NCI-H774 (cell line): ENCODE measurements around the gene TXLNG.
"Not testable (repeated sequence)": the region's sequence is repeated elsewhere in the genome, so short reads cannot be mapped to it uniquely, and the experiment has no call there.

Source experiments
- DNase-seq: peaks from one replicate; lab custom pipeline; 2025; lab: John Stamatoyannopoulos, UW

TXLNG gene

DNA sequence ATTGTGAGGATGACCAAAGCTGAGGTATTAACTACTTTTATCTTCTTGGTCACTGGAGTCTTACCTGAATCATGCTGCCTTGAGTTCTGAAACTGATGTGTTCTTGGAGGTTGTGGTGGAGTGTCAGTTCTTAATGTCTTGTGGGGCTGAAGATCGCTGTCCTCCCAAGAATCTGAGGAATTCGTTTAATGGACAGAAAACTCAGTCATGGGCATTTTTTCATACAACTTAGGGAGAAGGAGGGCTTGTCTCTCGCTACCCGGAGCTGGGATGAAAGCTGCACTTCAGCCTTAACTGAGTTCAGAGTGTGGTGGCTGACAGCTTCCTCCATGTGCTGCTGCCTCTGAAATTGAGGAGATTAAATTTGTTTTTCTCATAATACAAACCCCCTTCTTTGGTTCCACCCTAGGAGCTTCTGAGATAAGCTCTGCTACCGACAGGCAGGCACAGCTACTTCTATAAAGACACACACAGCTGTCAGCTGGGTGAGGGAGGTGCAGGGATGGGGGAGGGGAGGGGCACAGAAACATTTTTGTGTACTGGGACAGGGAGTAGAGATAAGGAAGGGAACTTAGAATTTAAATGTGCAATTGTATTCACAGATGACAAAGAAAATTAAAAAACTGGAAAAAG, 53.1 kb downstream of the TXLNG start:
- no peak for DNase-seq

DNA sequence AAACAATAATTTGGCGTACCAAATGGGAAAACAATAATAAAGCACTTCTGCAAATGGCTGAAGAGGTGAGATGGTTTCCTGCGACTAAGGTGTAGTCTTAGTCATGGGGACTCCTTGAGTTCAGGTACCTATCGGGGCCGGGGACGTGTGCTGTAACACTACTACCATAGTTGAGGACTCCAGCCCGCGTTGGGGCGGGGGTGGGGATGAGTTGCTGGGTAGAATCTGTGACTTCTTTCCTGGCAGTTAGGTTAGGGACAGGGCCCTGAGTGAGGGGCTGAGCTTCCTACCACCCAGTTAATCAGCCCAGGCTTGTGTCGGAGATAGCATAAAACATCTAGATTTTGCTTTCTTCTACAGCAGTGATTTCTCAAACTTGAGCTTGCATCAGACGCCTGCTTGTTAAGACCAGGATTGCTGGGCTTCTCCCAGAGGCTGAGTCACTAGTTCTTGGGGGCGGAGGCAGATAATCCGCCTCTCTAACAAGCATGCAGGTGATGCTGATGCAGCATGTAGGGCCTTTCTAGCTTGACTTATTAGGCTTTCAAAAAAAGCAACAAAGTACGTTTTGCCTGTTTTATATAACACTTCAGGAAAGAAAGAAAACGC, 53.7 kb downstream of the TXLNG start:
- no peak for DNase-seq

DNA sequence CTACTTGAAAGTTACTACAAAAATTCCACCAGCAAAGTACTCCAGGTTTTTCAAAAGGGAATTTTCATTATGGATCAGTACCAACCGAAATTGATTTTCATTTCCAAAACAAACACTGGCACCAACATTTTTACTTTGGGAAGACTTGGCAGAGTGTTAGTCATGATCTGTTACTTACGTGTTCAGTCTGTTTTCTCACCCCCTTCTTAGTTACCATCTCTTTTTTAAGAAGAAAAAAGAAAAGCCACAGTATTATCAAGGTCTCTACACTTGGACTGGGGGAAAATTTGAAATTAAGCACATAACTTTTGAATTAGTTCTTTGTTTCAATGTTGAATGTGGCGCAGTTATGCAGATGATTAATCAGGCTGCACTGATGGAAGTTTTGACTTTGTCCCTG, 56.4 kb downstream of the TXLNG start:
- DNase-seq = no peak

DNA sequence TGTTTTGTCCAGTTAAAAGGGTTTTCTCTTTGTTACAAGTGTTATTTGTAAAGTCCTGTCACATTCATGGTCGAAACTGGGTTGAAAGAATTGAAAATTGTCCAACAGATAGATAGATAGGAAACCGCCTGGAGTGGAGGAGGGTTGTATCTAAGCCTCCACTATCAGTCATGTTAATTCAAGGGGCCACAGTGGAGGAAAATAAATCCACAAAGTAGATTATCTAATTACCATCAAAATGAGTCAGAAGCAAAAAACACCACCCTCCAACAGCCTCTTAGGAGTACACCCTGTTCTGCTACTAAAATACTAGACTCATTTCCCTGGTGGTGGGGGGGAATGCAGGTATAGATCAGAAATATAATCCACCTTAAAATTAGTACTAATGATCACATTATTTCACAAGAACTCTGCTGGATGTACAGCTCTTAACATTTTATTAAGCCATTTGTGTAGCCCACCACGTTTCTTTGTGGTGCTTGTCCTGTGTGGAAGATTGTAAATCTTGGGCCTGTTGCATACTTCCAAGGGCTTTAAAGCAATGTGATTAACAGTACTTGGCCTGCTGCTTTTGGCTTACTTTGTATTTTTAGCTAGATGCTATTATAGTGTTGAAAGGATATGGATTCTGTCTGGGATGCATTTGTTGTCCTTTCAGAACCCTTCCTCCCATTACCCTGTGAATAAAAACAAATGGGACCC, 57.1 kb downstream of the TXLNG start:
- DNase-seq = no peak

DNA sequence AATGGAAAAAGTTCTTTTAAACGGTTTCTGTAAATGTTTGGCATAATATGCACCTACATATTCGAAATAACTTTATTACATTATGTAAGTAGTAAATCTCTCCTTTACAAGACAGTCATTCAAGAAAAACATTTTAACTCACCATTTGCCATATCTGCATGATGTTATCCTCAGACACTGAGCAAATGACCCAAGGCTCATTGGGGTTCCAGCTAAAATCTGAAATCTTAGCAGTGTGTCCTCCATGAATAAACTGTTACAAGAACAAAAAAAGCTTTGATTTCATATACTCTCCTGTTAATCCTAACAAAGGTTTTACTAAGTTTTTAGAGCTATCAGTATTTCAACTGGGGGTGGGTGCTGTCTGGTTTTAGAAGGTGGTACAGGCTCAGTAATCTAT, 59.4 kb downstream of the TXLNG start:
- DNase-seq = no peak

DNA sequence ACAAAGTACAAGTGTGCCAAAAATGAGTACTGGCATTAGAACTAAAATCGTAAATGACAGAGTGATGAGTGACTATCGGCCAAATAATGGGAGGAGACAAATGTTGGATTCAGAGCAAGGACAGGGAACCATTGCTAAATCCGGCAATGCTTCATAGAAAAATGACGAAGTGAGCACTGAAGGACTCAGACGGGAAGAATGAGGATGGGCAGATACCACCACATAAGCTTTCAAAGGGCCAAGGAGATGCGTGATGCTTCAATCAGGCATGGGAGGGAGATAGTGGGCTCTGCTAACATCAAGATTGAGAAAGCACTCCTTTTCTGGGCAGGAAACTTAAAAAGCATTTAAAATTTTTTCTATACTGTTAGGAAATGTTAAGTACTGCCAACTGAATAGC, 62.3 kb downstream of the TXLNG start:
- no peak for DNase-seq

DNA sequence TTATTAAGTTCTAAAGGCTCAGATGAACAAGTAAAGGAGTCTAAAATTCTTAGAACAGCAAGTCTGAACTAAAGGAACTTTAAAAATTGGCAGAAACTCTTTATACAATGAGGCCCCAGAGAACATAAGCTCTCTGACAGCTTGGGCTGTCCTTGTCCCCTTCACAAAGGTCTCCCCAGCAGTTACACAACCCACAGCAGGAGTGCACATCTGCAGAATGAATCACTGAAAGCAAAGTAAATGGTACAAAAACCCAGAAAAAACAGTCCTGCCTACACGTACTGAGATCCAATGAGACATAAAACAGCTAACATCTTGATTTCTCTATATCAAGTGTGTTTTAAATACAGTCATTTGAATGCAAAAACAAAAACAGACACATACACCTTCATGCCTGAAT, 65.2 kb downstream of the TXLNG start:
- DNase-seq = no peak

DNA sequence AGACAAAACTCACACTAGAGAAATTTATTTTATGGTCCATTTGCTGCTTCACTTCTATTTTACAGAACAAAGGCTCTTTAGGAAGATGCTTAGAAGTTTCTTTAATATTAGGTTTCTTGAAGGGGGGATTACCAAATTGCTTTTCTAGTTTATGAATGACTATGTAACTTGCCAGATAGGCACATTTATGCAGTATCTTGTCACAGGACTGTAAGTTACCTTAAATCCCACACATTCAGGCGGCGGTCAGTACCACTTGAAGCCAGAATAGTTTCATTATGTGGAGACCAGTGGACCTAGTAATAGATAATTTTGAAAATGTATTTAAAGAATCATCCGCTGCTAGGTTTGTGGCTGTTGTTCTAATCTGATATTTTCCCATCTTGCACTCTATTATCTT, 65.6 kb downstream of the TXLNG start:
- no peak for DNase-seq

DNA sequence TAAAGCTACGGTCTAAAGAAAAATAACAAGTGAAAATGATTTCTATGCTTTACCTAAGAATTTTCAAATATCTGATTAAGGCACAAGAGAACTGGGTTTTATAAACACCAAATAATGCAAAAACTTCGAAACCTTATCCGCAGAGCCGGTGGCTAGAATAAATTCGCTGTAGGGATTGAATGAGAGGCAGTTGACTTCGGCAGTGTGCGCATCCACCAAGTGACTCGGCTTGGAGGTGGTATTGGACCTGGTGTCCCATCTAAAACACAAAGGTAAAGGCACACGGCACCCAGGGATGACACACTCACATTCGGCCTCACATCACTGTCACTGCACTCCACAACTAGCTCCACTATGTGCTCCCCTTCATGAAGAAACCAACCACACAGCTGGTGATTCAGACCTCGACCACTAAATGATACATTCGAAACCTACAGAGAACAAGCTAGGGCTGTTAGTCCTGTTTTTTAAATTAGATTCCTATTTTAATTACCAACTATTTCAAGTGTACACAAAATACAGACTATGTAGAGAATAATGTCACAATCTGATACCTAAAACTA, 66.4 kb downstream of the TXLNG start:
- no peak for DNase-seq

DNA sequence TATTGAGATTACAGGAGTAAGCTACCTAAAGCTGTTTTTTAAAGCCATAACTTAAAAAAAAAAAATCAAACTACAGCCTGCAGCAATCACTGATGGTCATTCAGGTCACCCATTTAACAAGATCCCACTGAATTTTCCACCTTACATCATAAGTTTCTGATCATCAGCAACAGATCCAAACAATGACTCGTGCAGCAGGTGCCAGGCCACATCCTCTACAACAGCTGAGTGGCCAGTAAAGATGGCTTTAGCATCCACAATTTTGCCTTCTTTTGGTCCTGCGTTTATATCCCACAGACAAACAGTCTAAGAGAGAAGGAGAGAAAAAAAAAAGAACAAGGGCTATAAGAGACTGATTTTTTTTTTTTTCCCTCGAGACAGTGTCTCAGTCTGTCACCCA, 67.3 kb downstream of the TXLNG start:
- no peak for DNase-seq

DNA sequence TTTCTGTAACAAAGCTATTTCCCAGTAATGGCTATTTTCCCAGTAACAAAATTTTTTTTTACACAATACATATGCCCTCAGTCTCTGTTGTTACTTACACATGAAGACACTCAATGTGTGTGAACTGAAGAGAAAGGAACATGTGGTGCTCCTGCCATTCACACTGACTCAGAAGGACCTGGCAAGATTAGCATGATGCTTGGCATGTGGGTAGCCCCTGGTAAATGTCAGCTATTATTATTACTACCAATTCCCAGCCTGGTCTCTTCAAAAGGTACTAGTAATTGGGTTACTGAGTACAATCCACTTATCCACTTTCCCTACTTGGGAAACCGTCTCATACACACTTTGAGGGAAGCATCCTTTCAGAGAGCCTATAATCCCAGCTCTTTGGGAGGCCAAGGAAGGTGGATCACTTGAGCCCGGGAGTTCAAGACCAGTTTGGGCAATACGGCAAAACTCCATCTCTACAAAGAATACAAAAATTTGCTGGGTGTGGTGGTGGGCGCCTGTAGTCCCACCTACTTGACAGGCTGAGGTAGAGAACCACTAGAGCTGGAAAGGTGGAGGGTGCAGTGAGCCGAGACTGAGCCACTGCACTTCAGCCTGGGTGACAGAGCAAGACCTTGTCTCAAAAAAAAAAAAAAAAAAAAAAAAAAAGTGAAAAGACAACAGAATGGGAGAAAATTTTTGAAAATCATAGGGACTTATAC, 69.3 kb downstream of the TXLNG start:
- DNase-seq = no peak

DNA sequence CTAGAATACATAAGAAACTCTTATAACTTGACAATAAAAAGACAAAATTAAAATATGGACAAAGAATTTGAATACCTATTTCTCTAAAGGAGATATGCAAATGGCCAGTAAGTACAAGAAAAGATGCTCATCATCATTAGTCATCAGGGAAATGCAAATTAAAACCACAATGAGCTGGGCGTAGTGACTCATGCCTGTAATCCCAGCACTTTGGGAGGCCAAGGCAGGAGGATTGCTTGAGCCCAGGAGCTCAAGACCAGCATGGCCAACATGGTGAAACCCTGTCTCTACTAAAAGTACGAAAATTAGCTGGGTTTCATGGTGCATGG, 69.8 kb downstream of the TXLNG start:
- not testable (repeated sequence) for DNase-seq

DNA sequence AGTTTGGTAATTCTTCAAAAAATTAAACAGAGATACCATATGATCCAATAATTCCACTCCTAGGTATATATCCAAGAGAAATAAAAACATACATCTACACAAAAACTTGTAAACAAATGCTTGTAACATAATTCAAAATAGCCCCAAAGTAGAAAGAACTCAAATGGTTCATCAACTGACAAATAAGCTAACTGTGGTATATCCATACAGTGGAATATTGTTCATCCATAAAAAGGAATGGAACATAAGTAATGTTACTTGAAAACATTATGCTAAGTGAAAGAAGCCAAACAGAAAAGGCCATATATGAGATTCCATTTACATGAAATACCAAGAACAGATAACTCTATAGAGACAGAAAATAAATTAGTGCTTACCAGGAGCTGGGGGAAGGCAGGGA, 70.5 kb downstream of the TXLNG start:
- DNase-seq = no peak

DNA sequence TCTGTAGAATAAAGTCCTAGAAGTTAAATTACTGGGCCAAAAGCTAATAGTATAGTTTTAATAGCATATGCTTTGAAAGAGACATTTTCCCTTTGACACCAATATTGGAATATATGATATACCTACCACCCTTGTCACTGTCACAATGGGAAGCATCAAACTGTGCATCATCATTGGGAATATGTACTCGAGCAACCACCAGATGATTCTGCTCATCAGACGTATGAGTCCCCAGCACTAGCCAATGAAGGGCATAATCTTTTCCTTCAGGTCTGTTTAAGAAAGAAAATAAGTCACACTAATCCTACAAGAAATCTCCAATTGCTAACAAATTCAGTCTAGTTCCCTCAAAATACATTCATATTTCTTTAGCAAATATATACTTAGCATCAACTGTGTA, 76.6 kb downstream of the TXLNG start:
- no peak for DNase-seq

DNA sequence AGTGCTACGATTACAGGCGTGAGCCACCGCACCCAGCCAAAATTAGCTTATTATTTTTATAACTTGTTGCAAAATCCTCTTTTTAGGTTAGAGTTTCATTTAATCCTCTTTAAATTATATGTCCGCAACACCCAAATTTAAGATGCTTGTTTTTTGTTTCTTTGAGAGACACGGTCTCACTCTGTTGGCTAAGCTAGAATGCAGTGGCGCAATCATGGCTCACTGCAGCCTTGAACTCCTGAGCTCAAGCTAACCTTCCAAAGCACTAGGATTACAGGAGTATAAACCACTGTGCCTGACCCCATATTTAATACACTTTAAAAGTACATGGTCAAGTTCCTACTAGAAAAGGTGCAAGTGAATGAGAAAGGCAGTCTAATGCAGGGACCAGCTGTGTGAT, 81.7 kb downstream of the TXLNG start:
- DNase-seq = no peak

DNA sequence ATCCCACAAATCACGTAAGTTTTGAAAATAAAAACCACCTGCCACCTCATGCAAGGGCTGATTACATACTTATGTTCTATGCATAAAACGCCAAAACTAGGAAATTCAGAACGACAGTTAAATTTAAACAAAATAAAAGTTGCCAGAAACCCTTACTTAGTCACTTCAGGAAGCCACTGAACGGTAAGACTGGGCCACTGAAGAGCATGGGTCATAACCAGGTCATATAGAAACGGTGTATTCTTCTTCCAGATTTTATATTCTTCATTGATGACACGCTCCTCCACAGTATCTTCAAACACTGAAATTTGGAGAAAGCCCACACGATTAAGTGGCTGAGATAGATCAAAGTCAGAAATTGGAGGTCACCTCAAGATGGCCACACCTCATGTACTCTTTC, 82.7 kb downstream of the TXLNG start:
- no peak for DNase-seq

DNA sequence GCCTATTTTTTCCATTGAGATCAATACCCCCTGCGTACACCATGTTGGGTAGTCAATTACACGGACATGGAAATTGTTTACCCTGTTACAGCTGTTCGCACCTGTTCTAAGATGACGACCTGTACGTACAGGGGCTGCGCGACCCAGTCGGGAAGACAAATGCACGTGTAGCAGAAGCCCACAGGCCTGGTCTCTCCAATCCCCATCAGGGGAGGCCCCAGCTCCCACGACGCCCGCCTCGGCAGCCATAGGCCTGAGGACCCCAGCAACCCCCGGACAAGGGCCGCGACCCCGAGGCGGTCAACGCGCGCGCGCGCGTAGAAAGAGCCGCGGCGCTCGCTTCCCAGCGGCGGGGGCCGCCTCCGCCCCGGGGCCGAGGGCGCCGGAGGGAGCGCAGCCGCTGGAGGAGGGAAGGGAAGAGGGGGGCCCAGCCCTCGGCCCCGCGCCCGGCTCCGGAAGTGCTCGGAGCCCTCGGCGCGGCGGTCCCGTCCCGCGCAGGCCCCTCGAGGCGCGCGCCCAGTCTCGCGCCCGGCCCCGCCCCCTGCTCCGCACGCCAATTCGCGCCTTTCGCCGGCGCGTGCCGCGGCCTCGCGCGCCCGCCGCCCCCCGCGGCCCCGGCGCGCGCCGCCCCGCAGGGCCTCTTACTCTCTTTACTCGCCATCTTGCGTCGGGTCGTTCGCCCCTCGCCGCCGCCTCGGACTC, 83.3 kb downstream of the TXLNG start:
- no peak for DNase-seq

DNA sequence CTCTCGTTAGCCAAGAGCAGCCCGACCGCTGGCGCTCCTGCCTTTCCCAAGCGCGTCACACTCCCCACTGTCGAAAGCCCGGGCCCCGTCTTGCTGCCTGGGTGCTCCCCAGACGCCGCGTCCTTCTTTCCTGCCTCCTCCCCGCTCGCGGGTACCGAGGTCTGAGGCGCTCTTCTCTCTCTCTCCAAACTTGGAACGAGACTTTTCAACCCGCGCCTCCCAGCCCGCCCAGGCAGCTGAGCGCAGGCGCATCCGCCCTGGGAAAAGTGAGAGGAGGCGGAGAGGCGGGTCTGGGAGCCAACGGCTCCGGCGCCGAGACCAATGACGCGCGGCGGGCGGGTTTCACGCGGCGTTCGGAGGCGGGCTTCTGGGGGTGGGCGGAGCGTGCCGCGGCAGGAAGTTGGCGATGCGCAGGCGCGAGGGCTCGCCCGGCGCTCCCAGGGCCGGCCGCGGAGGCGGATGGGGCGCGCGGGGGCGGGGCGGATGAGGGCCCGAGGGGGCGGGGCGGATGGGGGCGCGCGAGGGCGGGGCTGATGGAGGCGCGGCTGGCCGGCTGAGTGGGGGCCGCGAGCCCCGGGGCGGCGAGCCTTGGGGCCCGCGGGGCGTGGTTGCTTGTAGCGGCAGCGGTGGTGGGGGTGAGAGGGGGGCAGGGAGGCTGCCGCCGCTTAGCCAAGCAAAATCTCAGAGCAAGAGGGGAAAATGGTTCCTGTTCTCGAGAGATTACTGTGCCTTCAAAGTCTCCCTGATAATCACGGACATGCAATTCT, 84.0 kb downstream of the TXLNG start, which contains the start of gene RBBP7:
TSS of gene RBBP7 (minus strand) at position 268 of the 767 bp plus-strand sequence. CDS start 309 bp downstream, outside the sequence.
- DNase-seq = peak; percentile 81

DNA sequence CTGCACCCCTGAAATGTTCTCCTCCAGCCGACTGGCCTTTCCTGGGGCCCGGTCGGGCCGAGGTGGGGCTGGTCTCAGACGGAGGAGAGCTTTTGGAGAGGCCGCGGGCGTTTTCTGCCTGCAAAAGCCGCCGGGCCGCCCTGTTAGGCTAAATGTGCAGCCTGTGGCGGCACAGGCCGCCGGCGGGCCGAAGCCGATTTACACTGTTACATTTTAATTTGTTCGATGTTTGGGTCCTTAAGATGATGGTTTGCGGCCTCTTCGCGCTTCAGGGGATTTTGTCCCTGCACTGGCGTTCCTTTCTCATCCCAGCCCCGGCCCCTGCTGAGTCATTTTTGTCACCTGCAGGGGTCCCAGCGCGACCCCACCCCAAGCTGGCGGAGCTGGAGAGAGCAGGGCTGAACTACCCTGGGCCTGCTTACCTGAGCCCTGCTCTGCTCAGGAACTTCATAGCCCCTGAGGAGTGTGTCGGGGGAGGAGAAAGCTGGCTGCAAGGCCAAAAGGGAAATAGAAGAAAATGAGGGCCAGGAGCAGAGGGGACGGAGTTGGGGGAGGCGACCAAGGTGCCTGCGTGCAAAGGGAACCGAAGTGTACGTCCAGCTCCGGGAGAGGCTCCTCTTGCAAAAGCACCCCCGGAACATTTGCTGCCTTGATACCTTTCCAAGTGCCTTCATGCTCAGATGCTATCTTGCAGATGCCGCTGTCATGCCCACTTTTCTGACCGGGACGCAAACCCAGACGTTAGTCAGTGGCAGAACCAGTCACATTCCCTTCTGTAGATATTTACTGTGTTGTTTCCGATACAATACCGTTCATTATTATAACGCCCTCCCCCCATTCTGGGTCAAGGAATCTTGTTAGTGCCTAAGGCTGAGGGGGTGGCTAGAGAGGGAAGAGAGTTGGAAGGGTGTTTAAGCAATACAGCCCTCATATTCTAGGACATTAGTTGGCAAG, 84.9 kb downstream of the TXLNG start:
- no peak for DNase-seq

DNA sequence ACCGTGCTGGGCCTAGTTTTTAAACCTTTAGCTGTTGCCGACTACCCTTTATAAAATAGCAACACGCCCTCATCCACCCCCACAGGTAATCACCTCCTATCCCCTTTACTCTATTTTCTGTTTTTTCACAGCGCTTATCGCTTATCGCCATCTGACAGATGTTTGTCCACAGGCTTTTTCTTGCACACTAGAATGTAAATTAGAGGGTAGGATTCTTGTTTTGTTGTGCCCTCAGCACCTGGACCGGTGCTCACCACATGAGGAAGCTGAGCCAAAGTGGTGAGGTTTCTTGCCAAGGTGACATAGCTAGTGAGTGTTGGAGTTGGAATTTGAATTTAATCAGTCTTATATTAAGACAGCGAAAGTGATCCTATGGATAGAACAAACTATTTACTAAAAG, 86.8 kb downstream of the TXLNG start:
- DNase-seq = no peak
